ENCODE measurements around the gene SUPT4H1.

The SUPT4H1 gene

DNA sequence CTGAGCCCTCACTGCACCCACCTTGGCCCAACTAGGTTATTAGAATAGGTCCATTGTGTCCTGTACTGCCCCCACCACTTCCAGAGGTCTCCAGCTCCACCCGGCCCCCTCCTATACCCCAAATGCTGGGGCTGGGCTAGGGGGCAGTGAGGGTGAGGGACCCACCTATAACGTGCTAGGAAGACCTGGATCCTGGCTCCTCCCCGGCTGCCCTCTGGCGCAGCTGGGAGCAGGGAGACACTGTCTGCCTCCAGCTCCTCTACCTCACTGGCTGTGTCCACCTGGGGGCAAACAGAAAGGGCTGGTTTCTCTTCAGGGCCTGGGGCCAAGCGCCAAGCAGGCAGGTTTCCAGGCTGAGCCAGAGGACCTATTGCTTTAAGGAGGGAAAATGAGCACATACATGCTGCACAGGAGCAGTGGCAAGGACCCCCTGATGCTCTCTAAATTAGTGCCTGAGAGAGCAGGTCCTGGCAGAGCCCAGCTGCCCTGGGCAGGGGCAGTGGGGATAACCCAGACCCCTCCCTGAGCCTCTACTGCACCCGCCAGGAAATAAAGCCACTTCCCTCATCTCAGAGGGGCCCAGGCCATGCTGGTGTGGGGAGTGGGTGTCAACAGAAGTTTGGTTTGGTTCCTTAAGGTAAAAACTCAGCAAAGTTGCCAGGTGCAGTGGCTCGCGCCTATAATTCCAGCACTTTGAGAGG lies 35.6 kb downstream of the SUPT4H1 start:
- no peak for DNase-seq

GRCh38 chr17:58315750-58316149 lies 36.3 kb downstream of the SUPT4H1 start:
- no peak for DNase-seq

GRCh38 chr17:58315281-58315711 lies 36.7 kb downstream of the SUPT4H1 start:
- DNase-seq, result no peak

GRCh38 chr17:58314706-58315015 lies 37.3 kb downstream of the SUPT4H1 start:
- DNase-seq, result no peak

GRCh38 chr17:58313815-58314705 lies 37.9 kb downstream of the SUPT4H1 start:
- DNase-seq, result no peak

DNA sequence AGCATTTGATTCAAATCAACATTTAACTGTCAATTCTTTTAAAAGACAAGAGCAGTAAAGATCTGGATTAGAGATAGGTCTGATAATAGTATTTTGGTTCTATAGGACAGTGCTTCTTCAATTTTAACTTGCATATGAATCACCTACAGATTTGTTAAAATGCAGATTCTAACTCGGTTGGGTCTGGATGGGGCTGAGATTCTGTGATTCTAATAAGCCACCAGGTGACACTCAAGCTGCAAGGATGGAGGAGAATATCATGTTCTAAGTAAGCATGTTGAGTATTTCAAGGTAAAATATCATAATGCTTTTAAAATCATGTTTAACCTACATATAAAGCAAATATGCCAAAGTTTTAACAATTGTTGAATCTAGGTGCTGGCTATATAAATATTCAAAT lies 39.2 kb downstream of the SUPT4H1 start:
- DNase-seq, result no peak

- no peak for DNase-seq
Observed at GRCh38 chr17:58312021-58312630, 39.9 kb downstream of the SUPT4H1 start.

DNA sequence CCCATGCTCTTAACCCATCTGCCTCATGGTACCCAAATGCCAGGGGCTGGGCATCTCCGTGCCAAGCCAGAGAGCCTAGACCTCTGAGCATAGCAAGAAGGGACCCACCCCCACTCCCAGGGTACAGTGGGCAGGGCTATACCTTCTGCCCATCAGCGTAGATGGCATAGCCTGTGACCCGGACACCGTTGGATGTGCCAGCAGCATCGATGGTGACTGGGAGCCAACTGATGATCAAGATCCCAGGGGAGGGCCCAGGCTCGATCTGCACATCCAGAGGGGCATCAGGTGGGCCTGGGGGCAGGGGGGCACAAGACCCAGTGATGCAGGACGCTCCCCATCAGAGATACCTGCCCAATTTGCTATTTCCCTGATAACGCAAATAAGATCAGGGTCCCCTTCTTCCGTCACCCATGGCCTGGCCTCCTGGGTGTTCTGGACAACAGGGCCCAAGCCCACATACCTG lies 40.5 kb downstream of the SUPT4H1 start:
- no peak for DNase-seq

DNA sequence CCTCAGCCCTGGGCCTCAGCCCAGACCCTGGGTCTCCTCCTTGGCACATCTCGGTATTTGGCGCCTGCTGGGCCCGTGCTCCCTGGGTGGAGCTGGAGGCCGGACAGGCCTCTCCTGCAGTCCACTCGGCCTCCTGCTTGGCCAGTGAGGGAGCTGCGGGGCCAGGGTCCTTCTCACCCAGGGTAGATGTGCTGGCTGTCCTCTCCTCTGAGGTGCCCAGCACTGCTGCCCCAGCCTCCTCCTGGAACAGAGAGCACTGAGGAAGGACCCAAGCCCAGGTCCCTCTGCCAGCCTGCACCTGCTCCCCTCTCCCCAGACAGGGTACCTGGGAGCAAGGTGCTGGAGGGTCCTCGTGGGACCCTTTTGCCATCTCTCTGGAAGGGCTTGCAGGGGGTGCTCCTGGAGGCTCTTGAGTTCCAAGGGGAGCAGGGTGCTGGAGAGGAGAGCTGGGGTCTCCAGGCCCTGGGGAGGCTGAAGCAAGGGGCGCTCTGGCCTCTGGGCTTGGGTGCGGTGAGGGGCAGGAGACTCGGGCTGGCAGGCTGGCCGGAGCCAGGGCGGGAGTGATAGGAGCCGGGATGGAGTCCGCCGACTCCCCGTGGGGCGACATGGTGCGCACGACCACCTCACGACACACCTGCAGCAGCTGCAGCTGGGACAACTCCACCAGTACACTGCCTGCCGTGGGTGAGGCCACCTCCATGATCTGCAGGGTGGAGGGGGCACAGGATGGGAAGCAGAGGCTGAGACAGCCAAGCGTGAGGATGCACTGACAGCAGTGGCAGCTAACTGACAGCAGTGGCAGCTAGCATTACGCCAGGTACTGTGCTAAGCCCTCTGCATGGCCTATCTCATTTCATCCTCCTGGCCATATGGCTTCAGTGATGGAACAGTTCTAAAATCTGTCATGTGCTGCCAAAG lies 41.2 kb downstream of the SUPT4H1 start:
- no peak for DNase-seq

DNA sequence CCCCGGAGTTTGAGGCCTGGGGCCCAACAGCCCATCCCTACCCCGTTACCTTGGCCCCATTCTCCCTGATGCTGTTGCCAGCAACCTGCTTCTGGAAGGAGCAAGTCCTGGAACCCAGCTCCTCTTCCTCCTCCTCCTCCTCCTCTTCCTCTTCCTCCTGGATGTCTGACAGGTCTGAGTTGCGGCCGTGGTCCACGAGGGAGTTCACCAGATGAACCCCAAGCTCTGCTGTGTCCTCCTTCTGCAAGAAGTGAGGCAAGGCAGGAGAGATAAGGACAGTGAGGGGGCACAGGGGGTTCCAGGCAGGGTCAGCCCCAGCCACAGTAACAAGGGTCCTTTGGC lies 42.1 kb downstream of the SUPT4H1 start:
- no peak for DNase-seq

GRCh38 chr17:58308985-58309917 lies 42.8 kb downstream of the SUPT4H1 start:
- DNase-seq, result no peak

DNA sequence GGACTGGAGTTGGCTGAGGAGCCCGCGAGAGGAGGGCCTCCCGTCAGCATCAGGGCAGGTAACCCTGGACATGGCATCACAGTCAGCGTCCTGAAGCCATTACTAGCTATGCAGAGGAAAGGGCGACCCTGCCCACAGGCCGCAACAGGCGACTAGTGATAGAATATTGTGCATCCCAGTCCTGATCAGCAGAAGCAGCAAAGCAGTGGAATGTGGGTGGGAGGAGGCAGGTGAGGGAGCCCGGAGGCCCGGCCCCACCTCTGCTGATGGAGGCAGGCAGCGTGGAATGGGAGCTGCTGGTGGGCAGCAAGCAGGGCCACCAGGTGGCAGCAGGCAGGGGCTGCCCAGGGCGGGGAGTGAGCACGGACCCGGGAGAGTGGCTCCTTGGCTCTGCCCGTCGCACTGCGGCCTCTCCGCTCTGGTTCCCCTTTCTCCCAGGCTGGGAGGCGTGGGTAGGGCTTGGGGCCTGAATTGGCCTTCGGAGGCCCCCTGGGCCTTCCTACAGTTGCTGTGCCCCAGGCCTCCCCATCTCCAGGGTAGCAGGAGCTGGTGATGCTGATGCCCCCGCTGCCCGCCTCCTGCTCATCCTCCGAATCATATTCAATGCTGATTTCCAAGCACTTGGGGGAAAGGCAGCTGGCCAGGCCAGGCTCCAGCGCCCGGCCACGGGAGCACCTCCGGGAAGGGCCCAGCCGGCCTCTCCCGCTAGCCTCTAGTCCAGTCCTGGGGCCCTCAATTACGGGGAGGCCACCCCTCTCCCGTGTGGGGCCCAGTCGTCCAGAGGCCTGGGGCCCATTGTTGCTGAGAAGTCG lies 43.6 kb downstream of the SUPT4H1 start:
- DNase-seq, result no peak

DNA sequence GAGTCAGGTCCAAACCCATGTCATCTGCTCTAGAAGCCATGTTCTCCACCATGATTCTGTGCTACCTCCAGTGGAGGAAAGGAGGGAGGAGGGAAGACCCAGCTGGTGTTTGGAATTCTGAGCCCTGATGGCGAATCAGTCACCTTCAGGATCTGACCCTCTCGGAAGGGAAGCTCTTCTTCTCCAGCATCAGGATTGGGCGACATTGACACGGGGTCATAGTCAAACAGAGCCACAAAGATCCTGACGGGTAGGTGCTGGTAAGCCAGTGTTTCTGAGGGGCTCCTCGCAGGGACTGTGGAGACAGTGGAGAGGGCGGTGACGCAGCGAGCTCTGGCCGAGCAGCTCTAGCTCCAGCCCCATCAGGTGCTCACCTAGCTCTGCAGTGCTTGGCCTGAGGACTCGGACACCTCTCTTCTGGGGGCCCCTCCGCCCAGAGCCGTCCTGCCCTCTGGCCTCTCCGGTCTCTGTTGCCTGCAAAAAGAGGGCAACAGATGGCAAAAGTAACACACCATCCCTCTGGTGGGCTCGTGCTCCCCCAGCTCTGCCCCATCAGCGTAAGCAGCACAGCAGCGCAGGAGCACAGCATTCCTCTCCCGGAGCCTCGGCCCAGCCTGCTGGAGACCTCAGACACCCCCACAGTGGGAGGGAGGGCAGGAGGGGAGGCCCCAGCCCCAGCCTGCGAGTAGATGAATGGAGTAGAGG lies 44.4 kb downstream of the SUPT4H1 start:
- DNase-seq, result no peak

- DNase-seq, result no peak
Observed at GRCh38 chr17:58306131-58306951, 45.7 kb downstream of the SUPT4H1 start.

DNA sequence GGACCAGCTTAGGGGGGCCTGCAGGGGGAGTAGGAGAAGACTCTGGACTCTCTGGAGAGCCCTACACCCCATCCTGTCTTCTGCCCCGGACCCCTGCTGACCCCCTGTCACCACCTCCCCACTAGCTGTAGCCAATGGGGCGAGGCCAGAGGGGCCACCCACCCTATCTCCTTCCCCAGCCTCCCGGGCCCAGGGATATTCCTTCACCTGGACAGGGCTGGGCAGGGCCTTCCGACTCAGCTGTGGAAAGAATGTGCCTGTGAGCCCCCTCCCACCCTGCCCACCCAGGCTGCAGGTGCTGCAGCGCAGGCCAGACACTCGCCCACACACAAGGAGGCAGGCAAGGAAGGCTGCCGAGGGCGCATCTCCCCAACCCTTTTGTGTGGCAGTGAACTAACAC lies 46.4 kb downstream of the SUPT4H1 start:
- no peak for DNase-seq

DNA sequence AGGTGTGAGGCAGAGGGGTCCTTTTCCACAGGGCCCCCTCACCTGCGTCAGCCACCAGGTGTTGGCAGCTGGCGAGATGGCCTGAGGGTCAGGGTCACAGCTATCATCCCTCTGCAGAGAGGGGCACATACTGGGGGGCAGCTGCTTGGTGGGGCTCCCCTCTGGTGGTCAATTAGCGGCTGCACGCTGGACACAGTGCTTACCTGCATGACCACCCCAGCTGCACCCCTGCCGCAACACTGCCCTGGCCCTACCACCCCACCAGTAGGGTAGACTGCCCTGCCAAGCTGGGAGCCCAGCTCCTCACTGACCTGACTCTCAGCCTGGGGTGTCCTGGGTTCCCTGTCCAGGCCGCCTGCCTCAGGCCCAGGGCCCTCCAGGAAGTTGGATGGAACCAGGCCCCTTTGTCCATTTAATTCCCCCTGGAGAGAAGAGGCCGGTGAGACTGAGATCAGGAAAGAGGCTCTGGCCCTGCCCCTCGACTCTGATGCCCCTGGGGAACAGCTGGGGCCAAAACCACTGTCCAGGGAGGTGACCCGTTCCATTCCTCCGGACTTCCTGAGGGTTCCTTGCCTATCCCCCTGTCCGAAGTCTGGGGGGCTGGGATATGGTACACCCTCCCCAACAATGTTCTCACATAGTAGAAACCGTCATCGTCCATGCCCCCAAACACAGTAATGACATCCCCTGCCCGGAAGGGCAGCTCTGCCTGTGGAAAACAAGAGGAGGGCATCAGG lies 47.1 kb downstream of the SUPT4H1 start:
- DNase-seq, result no peak

- peak; percentile 25 for DNase-seq
Observed at GRCh38 chr17:58303971-58304749, 47.8 kb downstream of the SUPT4H1 start.
